GM12874 (cell line): ENCODE results near the gene GNAL.

Experiments used
- CTCF ChIP-seq: IDR thresholded peaks from 2 replicates; pipeline ENCODE4 v1.5.1; 2011; ENCODE audit warnings: low read depth, mild to moderate bottlenecking, control low read depth, low read length, moderate library complexity; ENCODE audit not compliant: insufficient read depth

GNAL gene

DNA sequence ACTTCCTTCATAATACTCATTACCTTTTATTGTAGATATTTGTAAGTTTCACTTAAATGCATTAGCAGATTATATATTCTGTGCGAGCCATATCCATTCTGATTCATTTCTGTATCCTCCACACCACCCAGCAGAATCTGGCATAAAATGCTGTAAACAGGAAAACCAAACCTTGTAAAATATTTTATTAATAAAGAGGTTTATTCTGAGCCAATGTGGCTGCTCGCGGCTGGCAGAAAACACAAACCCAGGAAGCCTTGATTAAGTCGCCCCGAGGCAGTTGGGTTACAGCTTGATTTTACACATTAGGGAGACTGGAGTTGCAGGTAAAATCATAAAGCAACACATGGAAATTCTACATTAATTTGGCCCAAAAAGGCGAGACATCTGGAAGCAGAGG lies 40.5 kb downstream of the GNAL start:
- TF ChIP-seq CTCF: no peak

- TF ChIP-seq CTCF: peak; percentile 93
Measured at GRCh38 chr18:11733031-11733430, 44.0 kb downstream of the GNAL start.

DNA sequence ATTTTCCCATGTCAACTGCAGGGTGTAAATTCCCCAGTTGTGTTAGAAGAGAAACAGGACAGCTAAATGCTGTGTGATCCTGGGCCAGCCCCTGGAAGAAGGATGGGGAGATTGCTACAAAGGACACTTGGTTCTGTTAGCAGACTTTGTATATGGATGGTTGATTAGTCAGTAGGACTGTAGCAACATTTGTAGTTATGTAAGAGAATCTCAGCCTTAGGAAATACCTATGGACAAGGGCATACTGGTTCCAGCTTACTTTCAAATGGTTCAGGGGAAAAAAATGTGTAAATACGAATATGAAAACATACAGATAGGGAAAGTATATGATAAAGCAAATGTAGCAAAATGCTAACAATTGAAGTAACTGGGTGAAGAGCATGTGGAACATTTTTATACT lies 47.6 kb downstream of the GNAL start:
- no peak for TF ChIP-seq CTCF

DNA sequence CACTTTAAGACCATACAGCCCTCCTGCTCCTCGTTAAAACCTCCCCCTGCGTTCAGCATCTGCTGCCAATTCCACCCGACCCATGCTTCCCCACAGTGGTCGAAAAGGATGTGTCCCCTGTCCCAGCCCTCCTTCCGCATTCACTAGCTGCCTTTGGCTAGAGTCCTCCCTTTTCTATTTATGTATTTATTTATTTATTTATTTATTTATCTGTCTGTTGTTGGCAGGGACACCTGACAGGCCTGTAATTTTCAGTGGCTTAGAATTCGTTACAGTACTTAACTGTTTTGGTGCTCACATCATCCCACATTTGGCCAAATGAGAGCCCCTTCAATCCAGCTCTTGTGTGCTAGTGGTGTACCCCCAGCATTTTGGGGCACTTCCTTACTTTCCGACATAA lies 50.8 kb downstream of the GNAL start:
- TF ChIP-seq CTCF: no peak

GRCh38 chr18:11740461-11740860 lies 51.4 kb downstream of the GNAL start:
- TF ChIP-seq CTCF: no peak

GRCh38 chr18:11741505-11742145 lies 52.6 kb downstream of the GNAL start:
- TF ChIP-seq CTCF: peak; percentile 66

DNA sequence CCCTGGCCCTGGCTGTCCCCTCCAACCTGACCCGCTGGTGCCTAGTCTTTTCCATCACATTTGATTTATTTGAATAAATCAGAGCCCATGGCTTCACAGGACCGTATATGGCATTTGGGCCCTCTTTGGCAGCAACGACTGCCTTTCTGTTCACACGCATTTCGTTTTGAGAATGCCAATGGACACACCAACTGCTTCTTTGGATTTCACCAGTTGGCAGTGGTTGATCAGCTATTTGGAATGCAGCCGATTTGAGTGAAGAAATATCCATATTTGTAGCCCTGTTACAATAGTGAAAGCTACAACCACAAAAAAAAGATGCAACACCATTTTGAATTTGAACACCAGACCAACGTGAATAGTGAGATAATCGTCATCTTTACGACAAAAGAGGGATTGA lies 56.5 kb downstream of the GNAL start:
- TF ChIP-seq CTCF: no peak
